Lung (tissue), 12 donors: ENCODE data around the gene ZRANB3. TPM values are rescaled to one million over a fixed set of nuclear protein-coding genes. Genes with fewer than 3 reads are reported as not detected.

Source experiments
- ATAC-seq: fragments of 200-7000 bp; cut with Tn5 transposase; one replicate; pipeline ENCODE4 v1.9.1; 2020; ENCODE audit warnings: moderate number of reproducible peaks; ENCODE audit not compliant: insufficient read depth, low FRiP score
- DNase-seq, 3 donors: peaks; one replicate each; pipeline ENCODE4 v3.0.0-alpha.2; 2013 to 2017
- H3K27ac ChIP-seq, 2 donors: one replicate each; pipeline ENCODE4 v1.5.1; 2013; ENCODE audit warnings: mild to moderate bottlenecking in 2 of 2, moderate library complexity in 2 of 2, control low read depth in 1 of 2, inconsistent platforms in 1 of 2, low read depth in 1 of 2, low read length in 1 of 2
- H3K27me3 ChIP-seq, 3 donors: one replicate each; pipeline ENCODE4 v1.5.1; 2013; ENCODE audit warnings: low read length in 2 of 3; ENCODE audit not compliant: control insufficient read depth in 3 of 3, insufficient read depth in 3 of 3
- H3K36me3 ChIP-seq, 4 donors: one replicate each; pipeline ENCODE4 v1.5.1; 2013; ENCODE audit warnings: low read length in 4 of 4, mild to moderate bottlenecking in 1 of 4, moderate library complexity in 1 of 4; ENCODE audit not compliant: control insufficient read depth in 4 of 4, insufficient read depth in 4 of 4
- H3K4me1 ChIP-seq, 5 donors: one replicate each; pipeline ENCODE4 v1.5.1; 2013; ENCODE audit warnings: low read length in 5 of 5, mild to moderate bottlenecking in 2 of 5, moderate library complexity in 1 of 5; ENCODE audit not compliant: control insufficient read depth in 5 of 5, insufficient read depth in 5 of 5
- H3K4me3 ChIP-seq: one replicate; pipeline ENCODE4 v1.5.1; 2013; ENCODE audit warnings: mild to moderate bottlenecking, control low read depth, moderate library complexity
- H3K9ac ChIP-seq, 2 donors: one replicate each; pipeline ENCODE4 v1.5.1; 2013; ENCODE audit warnings: low read length in 2 of 2, control low read depth in 1 of 2; ENCODE audit not compliant: insufficient read depth in 1 of 2
- H3K9me3 ChIP-seq, 4 donors: one replicate each; pipeline ENCODE4 v1.5.1; 2013; ENCODE audit warnings: low read length in 3 of 4, mild to moderate bottlenecking in 1 of 4, moderate library complexity in 1 of 4; ENCODE audit not compliant: control insufficient read depth in 4 of 4, insufficient read depth in 3 of 4
- CTCF ChIP-seq: IDR thresholded peaks from 2 replicates; pipeline ENCODE4 v1.5.1; 2012; ENCODE audit warnings: mild to moderate bottlenecking; ENCODE audit errors: control extremely low read depth, extremely low read depth
- WGBS, 2 donors: extraction: QIAGEN DNeasy Blood & Tissue Kit; methylation state at CpG; one replicate each; pipeline ENCODE4 v1.1.7; 2013; 5-methylcytosine and 5-hydroxymethylcytosine counted together
- polyA plus RNA-seq, 2 donors: library from polyadenylated mRNA; stranded (reverse); fragments of 200-250 nt; gene quantifications; one replicate each; pipeline ENCODE4 v1.2.1, GENCODE V29; 2013
- total RNA-seq, 2 donors: library from RNA; depleted of rRNA in 1 of 2; stranded (reverse); fragments of >200 nt in 1 of 2; gene quantifications; one replicate each; pipeline ENCODE4 v1.2.1, GENCODE V29; 2014 to 2021
- donor health status: control.
- donor health status: control.
- donor health status: Bipolar disorder and iron deficiency.
- donor health status: healthy.
- donor health status: DM: yes; HTN: yes; CAD: no.

Gene ZRANB3
- total and polyA plus RNA-seq, 4 donors, result 1.3 to 14.9 (median 3.3) TPM

- no peak overlapping the region for H3K9ac ChIP-seq
- no peaks in the 10 kb centered on the region for H3K4me1 ChIP-seq
- H3K27ac ChIP-seq, result no peak overlapping the region
- DNase-seq (no peak), ATAC-seq (no peak)
- no peaks in the 10 kb centered on the region for H3K27me3 ChIP-seq
- H3K4me3 ChIP-seq, result no peak overlapping the region
- 100% methylated on average over 1 of the region's 1 CpG for WGBS, 2 donors
- H3K9me3 ChIP-seq, result peaks cover 0 to 2% (median 0%) of the 10 kb centered on the region in 4 donors
- no peaks in the 10 kb centered on the region for H3K36me3 ChIP-seq
- TF ChIP-seq CTCF, result no peak
Observed at GRCh38 chr2:135219226-135219625, 311.8 kb downstream of the ZRANB3 start.

- H3K9me3 ChIP-seq, result peaks cover 0 to 2% (median 0%) of the 10 kb centered on the region in 4 donors
- H3K36me3 ChIP-seq, result no peaks in the 10 kb centered on the region
- no peak for TF ChIP-seq CTCF
- H3K4me3 ChIP-seq, result no peak overlapping the region
- no peak overlapping the region for H3K27ac ChIP-seq
- no peak for DNase-seq
- 96 to 97% methylated on average over 2 of the region's 2 CpGs for WGBS, 2 donors
- ATAC-seq, result no peak
- H3K4me1 ChIP-seq, result no peaks in the 10 kb centered on the region
- H3K27me3 ChIP-seq, result no peaks in the 10 kb centered on the region
- no peak overlapping the region for H3K9ac ChIP-seq
Observed at GRCh38 chr2:135218426-135218825, 312.6 kb downstream of the ZRANB3 start.

GRCh38 chr2:135212757-135213156 is 318.3 kb downstream of the ZRANB3 start:
- no peak for ATAC-seq
- Histone ChIP-seq H3K36me3 (no peaks in the 10 kb centered on the region), H3K9ac (no peak overlapping the region), H3K9me3 (peaks cover 0 to 2% (median 0%) of the 10 kb centered on the region in 4 donors), H3K27ac (no peak overlapping the region), H3K27me3 (no peaks in the 10 kb centered on the region), H3K4me3 (no peak overlapping the region), H3K4me1 (peaks cover 0 to 5% (median 2%) of the 10 kb centered on the region in 5 donors)
- TF ChIP-seq CTCF, result no peak
- DNase-seq, result peak in 2 of 3 donors; percentile 34 to 53
- WGBS, 2 donors, result 86% methylated on average over 2 of the region's 2 CpGs

- DNase-seq, result peak in 2 of 3 donors; percentile 23 to 52
- H3K9me3 ChIP-seq, result no peaks in the 10 kb centered on the region
Observed at GRCh38 chr2:135208016-135208415, 323.0 kb downstream of the ZRANB3 start.

More at GRCh38 chr2:135208016-135208415, 323.0 kb downstream of the ZRANB3 start:
- H3K4me1 ChIP-seq, result peaks cover 0 to 11% (median 5%) of the 10 kb centered on the region in 5 donors
- H3K27me3 ChIP-seq, result no peaks in the 10 kb centered on the region
- H3K9ac ChIP-seq, result no peak overlapping the region
- no peak for ATAC-seq
- H3K4me3 ChIP-seq, result no peak overlapping the region
- H3K27ac ChIP-seq, result no peak overlapping the region
- TF ChIP-seq CTCF, result no peak
- H3K36me3 ChIP-seq, result no peaks in the 10 kb centered on the region
- 68 to 77% methylated on average over 2 of the region's 2 CpGs for WGBS, 2 donors
